Gastroesophageal sphincter (tissue), 3 donors: ENCODE measurements around the gene OGFR.

Experiments
- CTCF ChIP-seq, 4 experiments: fragments of 200-600 bp in 2 of 4; fragments of 450-650 bp in 2 of 4; sonication (generic) in 1 of 4; IDR thresholded peaks; one replicate each; pipeline ENCODE4 v1.5.1; 2017 to 2019; ENCODE audit warnings: antibody characterized with exemption in 4 of 4, mild to moderate bottlenecking in 2 of 4, moderate library complexity in 2 of 4
- POLR2A ChIP-seq, 2 donors: fragments of 450-650 bp; IDR thresholded peaks; one replicate each; pipeline ENCODE4 v1.6.1; 2017; ENCODE audit warnings: antibody characterized with exemption in 2 of 2, mild to moderate bottlenecking in 2 of 2, moderate library complexity in 1 of 2

GRCh38 chr20:62788607-62789006 is 16.0 kb upstream of the OGFR start:
- TF ChIP-seq CTCF (IDR thresholded peaks at IDR 0.05), result no peak
- no peak for TF ChIP-seq POLR2A (IDR thresholded peaks at IDR 0.05)
